Glomerular visceral epithelial cell (primary cell): ENCODE results near the gene POLR3E.
"Not testable (repeated sequence)": the region's sequence is repeated elsewhere in the genome, so short reads cannot be mapped to it uniquely, and the experiment has no call there.

Experiments used
- DNase-seq: peaks from one replicate; pipeline ENCODE4 v3.0.0-alpha.2; 2016; ENCODE audit errors: extremely low spot score

POLR3E gene

GRCh38 chr16:22333457-22333994 lies 36.3 kb downstream of the POLR3E start:
- DNase-seq, result no peak

- no peak for DNase-seq
Observed at GRCh38 chr16:22335668-22336246, 38.5 kb downstream of the POLR3E start.

- no peak for DNase-seq
Observed at GRCh38 chr16:22336581-22336980, 39.4 kb downstream of the POLR3E start.

GRCh38 chr16:22337045-22337444 lies 39.8 kb downstream of the POLR3E start:
- DNase-seq, result no peak

GRCh38 chr16:22337849-22338635 lies 40.8 kb downstream of the POLR3E start:
- DNase-seq, result peak; percentile 37

- DNase-seq, result no peak
Observed at GRCh38 chr16:22340945-22341344, 43.7 kb downstream of the POLR3E start.

- DNase-seq, result no peak
Observed at GRCh38 chr16:22342082-22342481, 44.9 kb downstream of the POLR3E start.

GRCh38 chr16:22346483-22346882 lies 49.3 kb downstream of the POLR3E start:
- no peak for DNase-seq

GRCh38 chr16:22347100-22347820 lies 50.1 kb downstream of the POLR3E start:
- DNase-seq, result no peak

GRCh38 chr16:22348291-22348690 lies 51.1 kb downstream of the POLR3E start:
- DNase-seq, result peak; percentile 37

GRCh38 chr16:22351017-22351416 lies 53.8 kb downstream of the POLR3E start:
- not testable (repeated sequence) for DNase-seq

GRCh38 chr16:22352140-22352539 lies 54.9 kb downstream of the POLR3E start:
- DNase-seq, result no peak

GRCh38 chr16:22352723-22353122 lies 55.5 kb downstream of the POLR3E start:
- no peak for DNase-seq

- DNase-seq, result peak; percentile 84
Observed at GRCh38 chr16:22353191-22353919, 56.1 kb downstream of the POLR3E start.

- peak; percentile 84 for DNase-seq
Observed at GRCh38 chr16:22353933-22354541, 56.8 kb downstream of the POLR3E start.

- no peak for DNase-seq
Observed at GRCh38 chr16:22355487-22355908, 58.3 kb downstream of the POLR3E start.

GRCh38 chr16:22356930-22357634 lies 59.9 kb downstream of the POLR3E start:
- DNase-seq, result no peak

- no peak for DNase-seq
Observed at GRCh38 chr16:22357635-22357971, 60.4 kb downstream of the POLR3E start.

GRCh38 chr16:22358000-22358399 lies 60.8 kb downstream of the POLR3E start:
- peak; percentile 23 for DNase-seq

- DNase-seq, result no peak
Observed at GRCh38 chr16:22359679-22360078, 62.5 kb downstream of the POLR3E start.
